HG03095 (cell line): ENCODE measurements around the gene TRPT1.

Source experiments
- ATAC-seq: cut with Tn5 transposase; IDR thresholded peaks from one replicate; pipeline ENCODE4 v1.9.1; 2021; ENCODE audit warnings: moderate library complexity; ENCODE audit not compliant: unreplicated experiment

The TRPT1 gene

DNA sequence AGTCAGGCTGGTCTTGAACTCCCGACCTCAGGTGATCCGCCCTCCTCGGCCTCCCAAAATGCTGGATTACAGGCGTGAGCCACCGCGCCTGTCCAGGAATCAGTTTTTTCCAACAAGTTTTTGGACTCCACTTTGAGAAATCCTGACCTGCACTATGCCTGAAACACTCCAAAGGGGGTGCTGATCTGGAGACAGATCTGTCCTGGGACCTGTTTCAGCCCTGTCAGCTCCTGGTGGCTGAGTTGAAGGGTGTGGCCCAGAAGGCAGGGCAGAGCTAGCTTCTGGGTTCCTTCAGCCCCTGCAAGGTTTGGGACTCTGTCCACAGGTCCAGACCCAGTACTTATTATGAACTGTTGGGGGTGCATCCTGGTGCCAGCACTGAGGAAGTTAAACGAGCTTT is 5.6 kb upstream of the TRPT1 start:
- no peak for ATAC-seq

GRCh38 chr11:64230985-64231365 is 5.0 kb upstream of the TRPT1 start:
- ATAC-seq: no peak

DNA sequence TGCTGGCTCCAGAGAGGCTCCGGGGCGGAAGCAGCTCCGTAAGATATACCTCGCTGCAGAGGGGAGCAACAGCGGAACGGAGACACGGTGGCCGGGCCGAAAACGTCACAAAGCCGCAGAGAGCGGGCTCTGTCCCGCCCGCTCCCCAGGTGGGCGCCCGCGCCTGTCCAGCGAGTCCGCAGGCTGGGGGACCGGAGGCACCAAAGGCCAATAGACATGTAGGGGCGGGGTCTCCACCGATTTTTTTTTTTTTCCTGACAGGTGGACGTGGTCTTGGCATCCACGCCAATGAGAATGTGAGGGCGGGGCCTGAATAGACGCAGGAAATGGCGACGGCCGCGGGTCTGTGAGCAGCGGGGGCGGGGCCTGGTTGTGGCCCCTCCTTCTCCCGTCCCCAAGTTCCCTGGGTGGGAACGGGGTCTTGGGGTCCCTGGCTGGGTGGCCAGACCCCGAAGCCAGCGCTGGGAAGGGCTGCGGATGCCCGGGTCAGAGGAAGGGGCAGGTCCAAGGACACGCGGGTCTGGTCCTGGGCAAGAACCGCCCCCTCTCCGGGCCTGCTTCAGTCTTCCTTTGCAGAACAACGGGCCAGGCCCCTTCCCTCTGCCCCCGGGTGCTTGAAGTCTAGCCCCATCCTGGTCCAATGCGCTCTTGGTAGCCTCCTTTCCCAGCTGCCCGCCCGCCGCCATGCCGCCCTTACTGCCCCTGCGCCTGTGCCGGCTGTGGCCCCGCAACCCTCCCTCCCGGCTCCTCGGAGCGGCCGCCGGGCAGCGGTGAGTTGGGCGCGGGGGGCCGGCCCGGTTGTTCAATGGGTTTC is 4.4 kb upstream of the TRPT1 start, which contains the start of gene DNAJC4:
Gene DNAJC4, plus strand, starts transcription at position 378 of the 814 bp plus-strand sequence. Its CDS starts 307 bp downstream, at position 685.
- ATAC-seq: peak; percentile 38

- ATAC-seq: no peak
Observed at GRCh38 chr11:64229744-64230170, 3.8 kb upstream of the TRPT1 start.

DNA sequence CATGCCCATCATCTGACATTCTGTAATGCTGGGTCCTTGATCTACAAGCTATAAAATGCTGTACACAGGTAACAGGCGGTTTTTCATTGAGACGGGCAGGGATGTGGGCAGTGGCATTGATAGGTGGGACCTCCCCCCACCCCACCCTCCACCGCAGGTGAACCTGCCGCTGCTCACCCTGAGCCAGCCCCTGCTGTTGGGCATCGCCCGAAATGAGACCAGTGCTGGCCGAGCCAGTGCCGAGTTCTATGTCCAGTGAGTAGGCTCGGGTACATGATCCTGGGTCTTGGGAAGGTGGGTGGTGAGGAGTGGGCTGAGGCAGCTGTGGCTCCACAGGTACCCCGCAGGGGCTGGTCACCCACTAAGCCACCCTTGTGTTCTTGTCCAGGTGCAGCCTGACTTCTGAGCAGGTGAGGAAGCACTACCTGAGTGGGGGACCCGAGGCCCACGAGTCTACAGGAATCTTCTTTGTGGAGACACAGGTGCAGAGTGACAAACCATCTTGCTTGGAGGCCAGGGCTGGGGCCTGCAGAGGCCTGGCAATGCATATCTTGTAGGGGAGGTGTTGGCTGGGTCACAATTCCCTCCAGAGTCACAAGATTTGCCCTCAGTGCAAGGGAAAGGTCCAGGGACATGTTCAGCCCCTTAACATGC is 3.2 kb upstream of the TRPT1 start:
- no peak for ATAC-seq

DNA sequence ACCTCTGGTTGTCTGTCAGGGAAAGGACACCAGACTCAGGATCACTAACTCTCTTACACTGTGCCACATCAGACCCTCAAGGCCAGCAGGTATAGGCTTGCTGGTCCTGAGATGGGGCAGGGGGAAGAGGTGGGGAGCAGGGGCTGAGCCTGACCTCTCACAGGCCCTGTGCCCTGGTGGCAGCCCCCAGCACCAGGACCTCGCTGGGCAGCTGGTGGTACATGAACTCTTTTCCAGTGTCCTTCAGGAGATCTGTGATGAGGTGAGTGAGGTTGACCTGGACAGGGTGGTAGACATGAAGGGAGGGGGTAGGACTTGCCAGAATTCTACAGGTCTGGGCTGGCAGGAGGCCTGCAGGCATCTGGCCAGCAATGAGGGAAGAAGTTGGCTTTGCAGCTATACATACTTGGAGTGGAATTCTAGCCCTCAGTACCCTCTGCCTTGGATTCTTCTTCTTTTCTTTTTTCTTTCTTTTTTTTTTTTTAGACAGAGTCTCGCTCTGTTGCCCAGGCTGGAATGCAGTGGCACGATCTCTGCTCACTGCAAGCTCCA is 1.5 kb upstream of the TRPT1 start:
- no peak for ATAC-seq

- no peak for ATAC-seq
Observed at GRCh38 chr11:64226507-64227051, 593 bp upstream of the TRPT1 start.

GRCh38 chr11:64224891-64225607 is 937 bp downstream of the TRPT1 start:
- no peak for ATAC-seq

- no peak for ATAC-seq
Observed at GRCh38 chr11:64224151-64224890, 1.7 kb downstream of the TRPT1 start.

DNA sequence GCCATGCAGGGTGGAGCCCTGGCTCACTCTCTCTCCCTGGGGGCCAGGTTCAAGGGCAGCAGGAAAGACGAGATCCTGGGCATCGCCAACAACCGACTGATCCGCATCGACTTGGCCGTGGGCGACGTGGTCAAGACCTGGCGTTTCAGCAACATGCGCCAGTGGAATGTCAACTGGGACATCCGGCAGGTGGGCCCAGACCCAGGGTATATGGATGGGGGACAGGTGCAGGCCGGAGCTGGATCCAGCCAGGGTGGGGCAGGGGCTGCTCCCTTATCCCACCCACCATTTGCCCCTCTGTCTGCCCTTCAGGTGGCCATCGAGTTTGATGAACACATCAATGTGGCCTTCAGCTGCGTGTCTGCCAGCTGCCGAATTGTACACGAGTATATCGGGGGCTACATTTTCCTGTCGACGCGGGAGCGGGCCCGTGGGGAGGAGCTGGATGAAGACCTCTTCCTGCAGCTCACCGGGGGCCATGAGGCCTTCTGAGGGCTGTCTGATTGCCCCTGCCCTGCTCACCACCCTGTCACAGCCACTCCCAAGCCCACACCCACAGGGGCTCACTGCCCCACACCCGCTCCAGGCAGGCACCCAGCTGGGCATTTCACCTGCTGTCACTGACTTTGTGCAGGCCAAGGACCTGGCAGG is 2.9 kb downstream of the TRPT1 start:
- ATAC-seq: no peak

- ATAC-seq: no peak
Observed at GRCh38 chr11:64222651-64223000, 3.4 kb downstream of the TRPT1 start.

DNA sequence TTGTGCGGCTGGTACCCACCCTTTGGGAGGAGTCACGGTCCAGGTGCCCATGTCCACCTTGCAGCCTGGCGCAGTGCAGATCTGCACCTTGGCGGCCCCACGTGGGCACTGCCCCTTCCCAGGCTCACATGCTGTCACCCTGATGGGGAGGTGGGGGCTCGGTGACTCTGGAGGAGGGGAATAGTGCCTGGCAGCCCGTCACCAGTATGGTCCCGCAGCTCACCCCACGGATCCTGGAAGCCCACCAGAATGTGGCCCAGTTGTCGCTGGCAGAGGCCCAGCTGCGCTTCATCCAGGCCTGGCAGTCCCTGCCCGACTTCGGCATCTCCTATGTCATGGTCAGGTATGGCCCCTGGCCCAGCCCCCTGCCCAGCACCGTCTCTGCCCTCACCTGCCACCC is 5.2 kb downstream of the TRPT1 start:
- no peak for ATAC-seq

GRCh38 chr11:64220271-64220670 is 5.7 kb downstream of the TRPT1 start:
- no peak for ATAC-seq

GRCh38 chr11:64219755-64220154 is 6.2 kb downstream of the TRPT1 start:
- no peak for ATAC-seq

DNA sequence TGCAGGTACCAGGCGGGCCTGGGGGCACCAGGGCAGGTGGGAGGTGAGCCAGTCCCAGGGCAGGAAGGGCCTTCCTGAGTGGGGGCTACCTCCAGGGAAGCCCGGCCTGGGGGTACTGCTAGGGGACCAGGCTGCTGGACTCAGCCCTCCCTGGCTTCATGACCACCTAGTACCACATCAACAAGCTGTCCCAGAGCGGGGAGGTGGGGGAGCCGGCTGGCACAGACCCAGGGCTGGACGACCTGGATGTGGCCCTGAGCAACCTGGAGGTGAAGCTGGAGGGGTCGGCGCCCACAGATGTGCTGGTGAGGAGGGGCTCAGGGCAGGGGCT is 6.7 kb downstream of the TRPT1 start:
- no peak for ATAC-seq

DNA sequence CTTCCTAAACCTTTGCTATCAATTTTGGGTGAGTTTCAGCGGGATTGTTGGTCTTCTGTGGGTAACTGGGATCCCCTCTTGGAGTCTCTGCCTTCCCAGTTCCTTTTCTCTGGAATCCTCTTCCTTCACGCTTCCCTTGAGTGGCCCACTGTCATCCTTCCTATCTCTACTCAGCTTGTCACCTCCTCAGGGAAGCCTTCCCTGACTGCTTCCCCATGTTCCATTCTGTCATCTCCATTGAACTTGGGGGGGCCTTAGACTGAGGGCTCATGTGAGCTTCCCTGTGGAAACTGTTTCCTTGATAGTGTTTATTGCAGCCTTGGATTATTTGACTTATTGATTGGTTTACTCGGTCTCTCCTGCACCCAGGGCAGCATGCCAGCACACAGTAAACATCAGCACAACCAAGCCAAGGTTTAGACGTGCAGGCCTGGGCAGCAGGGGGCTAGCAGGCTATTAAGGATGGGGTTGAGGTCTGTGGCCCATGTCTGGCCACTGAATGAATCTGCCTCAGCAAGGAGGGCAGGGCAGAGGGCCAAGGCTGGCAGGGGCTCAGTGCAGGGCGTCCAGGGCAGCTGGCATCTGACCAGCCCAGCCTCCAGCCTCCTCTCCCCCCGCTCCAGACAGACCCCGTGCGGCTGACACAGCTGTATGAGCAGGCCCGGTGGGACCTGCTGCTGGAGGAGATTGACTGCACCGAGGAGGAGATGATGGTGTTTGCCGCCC is 7.2 kb downstream of the TRPT1 start:
- no peak for ATAC-seq

DNA sequence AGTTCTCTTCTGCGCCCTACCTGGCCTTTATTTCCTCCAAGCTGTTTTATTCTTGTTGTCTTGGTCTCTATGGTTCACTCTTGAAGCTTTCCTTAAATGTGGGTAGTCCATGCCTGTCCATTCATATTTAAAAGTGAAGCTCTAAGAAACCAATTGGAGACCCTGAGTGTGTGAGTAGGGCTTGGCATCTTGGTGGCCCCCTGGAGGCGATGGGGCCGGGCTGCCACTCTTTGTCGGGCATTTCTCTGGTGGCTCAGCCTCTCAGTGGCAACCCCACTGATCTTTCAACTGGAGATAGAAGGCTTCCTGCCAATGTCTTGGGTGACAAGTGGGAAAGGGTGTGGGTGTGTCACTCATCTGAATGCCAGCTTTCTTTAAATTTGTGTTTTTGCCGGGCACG is 9.1 kb downstream of the TRPT1 start:
- no peak for ATAC-seq

DNA sequence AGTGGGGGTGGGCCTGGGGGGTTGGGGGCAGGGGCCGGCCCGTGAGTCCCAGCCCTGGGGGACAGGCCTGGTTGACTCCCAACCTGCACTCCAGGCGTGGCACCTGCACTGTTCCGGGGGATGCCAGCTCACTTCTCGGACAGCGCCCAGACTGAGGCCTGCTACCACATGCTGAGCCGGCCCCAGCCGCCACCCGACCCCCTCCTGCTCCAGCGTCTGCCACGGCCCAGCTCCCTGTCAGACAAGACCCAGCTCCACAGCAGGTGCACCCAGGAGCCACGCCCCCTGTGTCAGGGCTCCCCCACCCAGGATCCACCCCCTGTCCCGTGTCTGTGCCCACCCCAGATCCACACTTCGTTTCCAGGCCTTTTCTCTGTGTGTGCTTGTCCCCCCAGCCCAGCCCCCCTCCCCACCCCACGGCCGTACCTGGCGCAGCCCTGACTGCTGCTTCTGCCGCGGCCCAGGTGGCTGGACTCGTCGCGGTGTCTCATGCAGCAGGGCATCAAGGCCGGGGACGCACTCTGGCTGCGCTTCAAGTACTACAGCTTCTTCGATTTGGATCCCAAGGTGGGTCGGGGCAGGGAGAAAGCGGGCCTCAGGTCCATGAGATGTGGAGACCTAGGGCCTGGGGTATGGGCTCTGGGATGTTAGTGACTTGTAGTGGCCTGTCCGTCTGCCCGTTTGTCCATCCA is 14.7 kb downstream of the TRPT1 start:
- no peak for ATAC-seq
